ENCODE results near the gene HCST.

The HCST gene

DNA sequence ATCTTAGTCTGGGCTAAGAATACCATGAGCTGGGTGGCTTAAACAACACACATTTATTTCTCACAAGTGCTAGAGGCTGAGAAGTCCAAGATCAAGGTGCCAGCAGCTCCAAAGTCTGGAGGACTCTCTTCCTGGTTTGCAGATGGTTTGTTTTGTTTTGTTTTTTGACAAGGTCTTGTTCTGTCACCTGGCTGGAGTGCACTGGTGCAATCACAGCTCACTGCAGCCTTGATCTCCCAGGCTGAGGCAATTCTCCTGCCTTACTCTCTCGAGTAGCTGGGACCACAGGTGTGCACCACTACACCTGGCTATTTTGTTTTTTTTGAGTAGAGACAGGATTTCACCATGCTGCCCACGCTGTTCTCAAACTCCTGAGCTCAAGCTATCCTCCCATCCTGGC is 18.4 kb upstream of the HCST start:
- DNase-seq (ENCODE audit: extremely low spot score): no peak
- CTCF ChIA-PET: interaction anchor here (0.6 kb wide), 2 partner anchors 13 to 108 kb away, joined by 3 to 4 read pairs; no protein-coding TSS in a partner anchor
- POLR2A ChIA-PET: interaction anchor here (1.5 to 2.3 kb wide), 2 partner anchors 42 to 47 kb away, joined by 3 to 8 read pairs; no protein-coding TSS in a partner anchor
- TF ChIP-seq NFRKB (IDR thresholded peaks at IDR 0.05) (no peak), SP1 (IDR thresholded peaks at IDR 0.05) (no peak), ELF4 (IDR thresholded peaks at IDR 0.05) (no peak), ZNF384 (IDR thresholded peaks at IDR 0.05) (no peak), FOXA1 (IDR thresholded peaks at IDR 0.05) (no peak), ARNT (IDR thresholded peaks at IDR 0.05) (no peak), CTBP1 (IDR thresholded peaks at IDR 0.05; ENCODE audit: borderline replicate concordance) (no peak), SUZ12 (IDR thresholded peaks at IDR 0.05) (no peak), HDGF (IDR thresholded peaks at IDR 0.05; ENCODE audit: borderline replicate concordance) (no peak), FOXK2 (IDR thresholded peaks at IDR 0.05) (no peak), FOXM1 (IDR thresholded peaks at IDR 0.05; ENCODE audit: borderline replicate concordance) (no peak), LEF1 (IDR thresholded peaks at IDR 0.05; ENCODE audit: borderline replicate concordance) (no peak), BHLHE40 (IDR thresholded peaks at IDR 0.05; ENCODE audit: borderline replicate concordance) (no peak), TARDBP (IDR thresholded peaks at IDR 0.05) (no peak), L3MBTL2 (conservative IDR thresholded peaks at IDR 0.05) (no peak)
- TF ChIP-seq, protein P1, sequence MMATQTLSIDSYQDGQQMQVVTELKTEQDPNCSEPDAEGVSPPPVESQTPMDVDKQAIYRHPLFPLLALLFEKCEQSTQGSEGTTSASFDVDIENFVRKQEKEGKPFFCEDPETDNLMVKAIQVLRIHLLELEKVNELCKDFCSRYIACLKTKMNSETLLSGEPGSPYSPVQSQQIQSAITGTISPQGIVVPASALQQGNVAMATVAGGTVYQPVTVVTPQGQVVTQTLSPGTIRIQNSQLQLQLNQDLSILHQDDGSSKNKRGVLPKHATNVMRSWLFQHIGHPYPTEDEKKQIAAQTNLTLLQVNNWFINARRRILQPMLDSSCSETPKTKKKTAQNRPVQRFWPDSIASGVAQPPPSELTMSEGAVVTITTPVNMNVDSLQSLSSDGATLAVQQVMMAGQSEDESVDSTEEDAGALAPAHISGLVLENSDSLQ (IDR thresholded peaks at IDR 0.05): no peak

DNA sequence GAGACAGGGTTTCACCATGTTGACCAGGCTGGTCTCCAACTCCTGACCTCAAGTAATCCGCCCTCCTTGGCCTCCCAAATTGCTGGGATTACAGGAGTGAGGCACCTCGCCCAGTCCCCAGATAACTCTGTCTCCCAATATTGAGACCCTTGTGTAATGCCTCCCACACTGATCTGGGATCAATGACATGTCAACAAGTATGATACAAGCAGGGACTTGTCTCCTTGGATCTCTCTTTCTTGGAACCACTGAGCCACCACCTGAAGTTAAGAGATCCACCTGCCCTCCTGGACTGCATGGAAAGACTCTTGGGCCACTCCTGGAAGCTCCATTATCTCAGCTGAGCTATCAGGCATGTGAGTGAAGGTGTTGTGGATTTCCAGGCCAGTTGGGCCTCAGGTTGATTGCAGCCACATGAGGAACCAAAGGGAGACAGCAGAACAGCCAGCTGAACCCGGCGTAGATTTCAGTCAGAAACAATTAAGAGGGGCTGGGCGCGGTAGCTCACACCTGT is 17.0 kb upstream of the HCST start:
- DNase-seq (ENCODE audit: extremely low spot score): no peak
- CTCF ChIA-PET: no interaction called here
- no peak for TF ChIP-seq SP1 (IDR thresholded peaks at IDR 0.05)
- no peak for TF ChIP-seq FOXM1 (IDR thresholded peaks at IDR 0.05; ENCODE audit: borderline replicate concordance)
- no peak for TF ChIP-seq L3MBTL2 (conservative IDR thresholded peaks at IDR 0.05)
- TF ChIP-seq SUZ12 (IDR thresholded peaks at IDR 0.05): no peak
- no peak for TF ChIP-seq LEF1 (IDR thresholded peaks at IDR 0.05; ENCODE audit: borderline replicate concordance)
- no peak for TF ChIP-seq NFRKB (IDR thresholded peaks at IDR 0.05)
- no peak for TF ChIP-seq HDGF (IDR thresholded peaks at IDR 0.05; ENCODE audit: borderline replicate concordance)
- no peak for TF ChIP-seq ELF4 (IDR thresholded peaks at IDR 0.05)
- no peak for TF ChIP-seq ARNT (IDR thresholded peaks at IDR 0.05)
- no peak for TF ChIP-seq ZNF384 (IDR thresholded peaks at IDR 0.05)
- no peak for TF ChIP-seq TARDBP (IDR thresholded peaks at IDR 0.05)
- TF ChIP-seq BHLHE40 (IDR thresholded peaks at IDR 0.05; ENCODE audit: borderline replicate concordance): no peak
- TF ChIP-seq CTBP1 (IDR thresholded peaks at IDR 0.05; ENCODE audit: borderline replicate concordance): no peak
- no peak for TF ChIP-seq FOXK2 (IDR thresholded peaks at IDR 0.05)
- TF ChIP-seq, protein P1 (IDR thresholded peaks at IDR 0.05): no peak
- no peak for TF ChIP-seq FOXA1 (IDR thresholded peaks at IDR 0.05)
- POLR2A ChIA-PET: no interaction called here

DNA sequence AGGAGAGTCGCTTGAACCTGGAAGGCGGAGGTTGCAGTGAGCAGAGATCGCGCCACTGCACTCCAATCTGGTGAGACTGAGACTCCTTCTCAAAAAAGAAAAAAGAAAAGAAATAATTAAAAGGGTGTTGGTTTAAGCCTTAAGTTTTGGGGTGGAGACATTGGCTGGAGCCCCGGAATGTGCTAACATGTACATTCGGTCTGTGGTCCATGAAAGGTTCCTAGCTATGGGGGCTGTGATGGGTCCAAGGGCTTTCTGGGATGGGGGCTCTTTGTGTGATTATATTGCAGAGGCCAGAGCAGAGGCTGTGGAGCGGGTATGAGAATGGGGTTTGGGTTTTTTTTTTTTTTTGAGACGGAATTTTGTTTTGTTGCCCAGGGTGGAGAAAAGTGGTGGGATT is 16.4 kb upstream of the HCST start:
- CTCF ChIA-PET: no interaction called here
- POLR2A ChIA-PET: no interaction called here
- no peak for TF ChIP-seq SP1 (IDR thresholded peaks at IDR 0.05)
- TF ChIP-seq, protein P1 (IDR thresholded peaks at IDR 0.05): no peak
- TF ChIP-seq BHLHE40 (IDR thresholded peaks at IDR 0.05; ENCODE audit: borderline replicate concordance): no peak
- TF ChIP-seq ARNT (IDR thresholded peaks at IDR 0.05): no peak
- no peak for TF ChIP-seq ELF4 (IDR thresholded peaks at IDR 0.05)
- no peak for TF ChIP-seq ZNF384 (IDR thresholded peaks at IDR 0.05)
- no peak for TF ChIP-seq FOXK2 (IDR thresholded peaks at IDR 0.05)
- TF ChIP-seq CTBP1 (IDR thresholded peaks at IDR 0.05; ENCODE audit: borderline replicate concordance): no peak
- no peak for TF ChIP-seq FOXM1 (IDR thresholded peaks at IDR 0.05; ENCODE audit: borderline replicate concordance)
- TF ChIP-seq LEF1 (IDR thresholded peaks at IDR 0.05; ENCODE audit: borderline replicate concordance): no peak
- TF ChIP-seq HDGF (IDR thresholded peaks at IDR 0.05; ENCODE audit: borderline replicate concordance): no peak
- TF ChIP-seq FOXA1 (IDR thresholded peaks at IDR 0.05): no peak
- TF ChIP-seq L3MBTL2 (conservative IDR thresholded peaks at IDR 0.05): no peak
- TF ChIP-seq NFRKB (IDR thresholded peaks at IDR 0.05): no peak
- no peak for TF ChIP-seq TARDBP (IDR thresholded peaks at IDR 0.05)
- no peak for TF ChIP-seq SUZ12 (IDR thresholded peaks at IDR 0.05)
- DNase-seq (ENCODE audit: extremely low spot score): no peak

DNA sequence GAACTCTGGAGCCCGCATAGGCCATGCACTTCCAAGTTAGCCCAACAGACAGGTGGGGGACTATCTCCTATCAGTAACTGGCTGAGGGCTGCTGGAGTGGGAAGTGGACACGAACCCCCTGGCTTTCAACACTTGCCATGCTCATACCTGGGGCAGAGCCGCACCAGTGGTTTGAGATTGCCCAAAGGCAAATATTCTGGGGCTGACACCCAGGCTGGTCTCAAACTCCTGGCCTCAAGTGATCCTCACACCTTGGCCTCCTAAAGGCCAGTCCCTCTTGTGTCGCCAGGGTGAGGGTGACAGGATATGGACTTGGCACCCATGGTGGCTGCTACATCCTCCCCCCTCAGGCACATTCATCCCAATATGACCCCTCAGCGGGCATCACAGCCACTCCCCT is 15.1 kb upstream of the HCST start:
- ChIA-PET POLR2A (no interaction called here), CTCF (no interaction called here)
- DNase-seq (ENCODE audit: extremely low spot score): no peak
- TF ChIP-seq CTBP1 (IDR thresholded peaks at IDR 0.05; ENCODE audit: borderline replicate concordance) (no peak), FOXK2 (IDR thresholded peaks at IDR 0.05) (no peak), TARDBP (IDR thresholded peaks at IDR 0.05) (no peak), ARNT (IDR thresholded peaks at IDR 0.05) (no peak), FOXM1 (IDR thresholded peaks at IDR 0.05; ENCODE audit: borderline replicate concordance) (no peak), HDGF (IDR thresholded peaks at IDR 0.05; ENCODE audit: borderline replicate concordance) (no peak), ELF4 (IDR thresholded peaks at IDR 0.05) (no peak), NFRKB (IDR thresholded peaks at IDR 0.05) (no peak), L3MBTL2 (conservative IDR thresholded peaks at IDR 0.05) (no peak), SUZ12 (IDR thresholded peaks at IDR 0.05) (no peak), LEF1 (IDR thresholded peaks at IDR 0.05; ENCODE audit: borderline replicate concordance) (no peak), FOXA1 (IDR thresholded peaks at IDR 0.05) (no peak), ZNF384 (IDR thresholded peaks at IDR 0.05) (no peak), BHLHE40 (IDR thresholded peaks at IDR 0.05; ENCODE audit: borderline replicate concordance) (no peak), SP1 (IDR thresholded peaks at IDR 0.05) (no peak)
- TF ChIP-seq, protein P1 (IDR thresholded peaks at IDR 0.05): no peak

DNA sequence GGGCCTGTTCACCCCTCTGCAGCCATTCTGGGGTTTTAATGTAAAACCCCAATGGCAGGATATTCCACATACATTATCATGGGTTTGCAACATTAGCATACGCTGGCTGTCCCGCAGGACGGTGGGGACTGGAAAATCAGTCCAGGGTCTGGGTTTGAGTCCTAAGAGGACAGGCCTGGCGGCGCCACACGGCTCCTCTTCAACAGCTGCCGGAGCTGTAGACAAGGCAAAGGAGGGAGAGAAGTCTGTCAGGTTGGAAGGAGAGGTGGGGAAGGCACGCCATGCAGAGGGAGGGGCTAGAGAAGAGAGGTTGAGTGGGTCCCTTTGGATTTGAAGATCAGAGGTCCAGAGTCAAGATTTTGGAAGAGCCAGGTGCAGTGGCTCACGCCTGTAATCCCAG is 13.9 kb upstream of the HCST start:
- DNase-seq (ENCODE audit: extremely low spot score): no peak
- ChIA-PET POLR2A (no interaction called here), CTCF (no interaction called here)
- TF ChIP-seq NFRKB (IDR thresholded peaks at IDR 0.05) (no peak), FOXM1 (IDR thresholded peaks at IDR 0.05; ENCODE audit: borderline replicate concordance) (no peak), FOXA1 (IDR thresholded peaks at IDR 0.05) (no peak), ZNF384 (IDR thresholded peaks at IDR 0.05) (no peak)

Measured in HEK293T (cell line).